Measurements from ENCODE around the gene MSL3B.

MSL3B gene

GRCh38 chr2:233844064-233844807 lies 23.9 kb downstream of the MSL3B start:
- no peaks in the 10 kb centered on the region for H3K27me3 ChIP-seq
- TF ChIP-seq, protein P1, sequence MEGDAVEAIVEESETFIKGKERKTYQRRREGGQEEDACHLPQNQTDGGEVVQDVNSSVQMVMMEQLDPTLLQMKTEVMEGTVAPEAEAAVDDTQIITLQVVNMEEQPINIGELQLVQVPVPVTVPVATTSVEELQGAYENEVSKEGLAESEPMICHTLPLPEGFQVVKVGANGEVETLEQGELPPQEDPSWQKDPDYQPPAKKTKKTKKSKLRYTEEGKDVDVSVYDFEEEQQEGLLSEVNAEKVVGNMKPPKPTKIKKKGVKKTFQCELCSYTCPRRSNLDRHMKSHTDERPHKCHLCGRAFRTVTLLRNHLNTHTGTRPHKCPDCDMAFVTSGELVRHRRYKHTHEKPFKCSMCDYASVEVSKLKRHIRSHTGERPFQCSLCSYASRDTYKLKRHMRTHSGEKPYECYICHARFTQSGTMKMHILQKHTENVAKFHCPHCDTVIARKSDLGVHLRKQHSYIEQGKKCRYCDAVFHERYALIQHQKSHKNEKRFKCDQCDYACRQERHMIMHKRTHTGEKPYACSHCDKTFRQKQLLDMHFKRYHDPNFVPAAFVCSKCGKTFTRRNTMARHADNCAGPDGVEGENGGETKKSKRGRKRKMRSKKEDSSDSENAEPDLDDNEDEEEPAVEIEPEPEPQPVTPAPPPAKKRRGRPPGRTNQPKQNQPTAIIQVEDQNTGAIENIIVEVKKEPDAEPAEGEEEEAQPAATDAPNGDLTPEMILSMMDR (IDR thresholded peaks at IDR 0.05) = no peak
- no peak overlapping the region for H3K27ac ChIP-seq
- H3K4me3 ChIP-seq = no peak overlapping the region
- H3K4me1 ChIP-seq = no peaks in the 10 kb centered on the region
- intact Hi-C loops (cut with DNase I) = no loop called here
- H3K9me3 ChIP-seq = no peaks in the 10 kb centered on the region
- no peak for DNase-seq (ENCODE audit: low spot score in 2 of 2)
- H3K36me3 ChIP-seq = no peaks in the 10 kb centered on the region

DNA sequence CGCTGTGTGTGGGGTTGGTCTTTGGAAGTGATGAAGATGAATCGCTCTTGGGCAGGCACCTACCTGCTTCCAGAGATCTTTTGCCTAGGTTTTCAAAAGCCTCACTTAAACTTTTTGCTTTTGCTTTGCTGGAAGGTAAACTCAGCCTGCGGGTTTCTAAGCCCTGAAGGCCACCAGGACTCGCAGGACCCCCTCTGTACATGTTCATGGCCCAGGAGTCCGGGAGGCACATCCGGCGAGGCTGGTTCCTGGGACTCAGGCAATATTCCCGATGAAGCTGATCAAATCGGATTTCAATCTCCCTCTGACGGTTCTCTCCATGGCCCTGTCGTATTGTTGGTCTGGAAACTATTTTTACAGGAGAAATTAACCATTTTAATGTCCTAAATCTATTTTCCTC lies 27.0 kb downstream of the MSL3B start:
- H3K9me3 ChIP-seq = no peaks in the 10 kb centered on the region
- H3K4me3 ChIP-seq = no peak overlapping the region
- no peak for DNase-seq (ENCODE audit: low spot score in 2 of 2)
- no peaks in the 10 kb centered on the region for H3K27me3 ChIP-seq
- intact Hi-C loops (cut with DNase I) = no loop called here
- TF ChIP-seq, protein P1 (IDR thresholded peaks at IDR 0.05) = no peak
- H3K4me1 ChIP-seq = no peaks in the 10 kb centered on the region
- no peak overlapping the region for H3K27ac ChIP-seq
- H3K36me3 ChIP-seq = no peaks in the 10 kb centered on the region

DNA sequence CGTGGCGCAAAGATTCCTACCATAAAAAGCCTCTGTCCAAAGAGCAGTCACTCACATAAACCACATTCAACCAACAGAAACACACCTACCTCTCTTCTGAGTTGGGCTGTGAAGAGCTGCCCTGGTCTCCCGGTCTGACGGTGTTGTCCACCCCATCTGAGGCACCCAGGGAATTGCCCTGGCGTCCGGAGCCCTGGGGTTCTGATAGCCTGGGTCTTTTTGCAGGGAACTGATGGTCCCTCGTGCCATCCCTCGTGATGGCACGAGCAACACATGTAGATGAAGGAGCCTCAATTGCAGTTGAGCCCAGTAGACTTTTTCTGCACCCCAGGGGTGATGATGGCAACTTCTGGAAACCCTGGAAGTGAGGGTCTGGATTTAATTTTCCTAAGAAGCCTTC lies 27.7 kb downstream of the MSL3B start:
- intact Hi-C loops (cut with DNase I) = no loop called here
- no peaks in the 10 kb centered on the region for H3K9me3 ChIP-seq
- no peak for DNase-seq (ENCODE audit: low spot score in 2 of 2)
- TF ChIP-seq, protein P1 (IDR thresholded peaks at IDR 0.05) = no peak
- H3K4me1 ChIP-seq = no peaks in the 10 kb centered on the region
- H3K27ac ChIP-seq = no peak overlapping the region
- no peaks in the 10 kb centered on the region for H3K27me3 ChIP-seq
- no peaks in the 10 kb centered on the region for H3K36me3 ChIP-seq
- no peak overlapping the region for H3K4me3 ChIP-seq

DNA sequence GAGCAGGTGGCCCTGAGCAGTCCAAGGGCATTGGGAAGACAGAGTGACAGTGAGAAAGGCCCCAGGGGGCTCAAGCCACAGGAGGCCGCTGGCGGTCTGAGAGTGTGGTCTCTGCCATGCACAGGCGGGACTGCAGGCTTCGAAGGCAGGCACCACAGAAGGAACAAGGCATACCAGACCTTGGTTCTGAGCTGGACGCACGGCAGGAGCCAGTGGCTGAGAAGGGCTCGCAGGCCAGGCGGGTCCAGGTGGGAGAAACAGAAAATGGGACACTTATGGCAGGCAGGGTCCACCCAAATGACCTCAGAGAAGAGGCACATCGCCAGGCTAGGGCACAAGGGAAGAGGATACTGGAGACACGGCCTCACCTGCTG lies 28.8 kb downstream of the MSL3B start:
- no peaks in the 10 kb centered on the region for H3K4me1 ChIP-seq
- H3K4me3 ChIP-seq = no peak overlapping the region
- DNase-seq (ENCODE audit: low spot score in 2 of 2) = no peak
- no peak overlapping the region for H3K27ac ChIP-seq
- no peaks in the 10 kb centered on the region for H3K27me3 ChIP-seq
- no peaks in the 10 kb centered on the region for H3K36me3 ChIP-seq
- no peaks in the 10 kb centered on the region for H3K9me3 ChIP-seq
- intact Hi-C loops (cut with DNase I) = no loop called here
- TF ChIP-seq, protein P1 (IDR thresholded peaks at IDR 0.05) = no peak

GRCh38 chr2:233838726-233839446 lies 29.3 kb downstream of the MSL3B start:
- H3K9me3 ChIP-seq = no peaks in the 10 kb centered on the region
- H3K4me1 ChIP-seq = no peaks in the 10 kb centered on the region
- no peak overlapping the region for H3K4me3 ChIP-seq
- H3K36me3 ChIP-seq = no peaks in the 10 kb centered on the region
- no peak overlapping the region for H3K27ac ChIP-seq
- no peaks in the 10 kb centered on the region for H3K27me3 ChIP-seq
- intact Hi-C loops (cut with DNase I) = no loop called here
- no peak for DNase-seq (ENCODE audit: low spot score in 2 of 2)
- TF ChIP-seq, protein P1 (IDR thresholded peaks at IDR 0.05) = no peak

All from ascending aorta (tissue), 2 donors.